Stimulated activated CD8-positive, alpha-beta memory T cell treated with anti-CD3 and anti-CD28 coated beads, Interleukin-15, amount 100 ng/mL, for 24 hours (primary cell): ENCODE results near the gene C8A.

Experiments used
- DNase-seq: peaks from one replicate; pipeline ENCODE4 v3.0.0-alpha.2; 2020; ENCODE audit warnings: low read depth

The C8A gene

GRCh38 chr1:56925193-56925592 is 70.6 kb downstream of the C8A start:
- no peak for DNase-seq

DNA sequence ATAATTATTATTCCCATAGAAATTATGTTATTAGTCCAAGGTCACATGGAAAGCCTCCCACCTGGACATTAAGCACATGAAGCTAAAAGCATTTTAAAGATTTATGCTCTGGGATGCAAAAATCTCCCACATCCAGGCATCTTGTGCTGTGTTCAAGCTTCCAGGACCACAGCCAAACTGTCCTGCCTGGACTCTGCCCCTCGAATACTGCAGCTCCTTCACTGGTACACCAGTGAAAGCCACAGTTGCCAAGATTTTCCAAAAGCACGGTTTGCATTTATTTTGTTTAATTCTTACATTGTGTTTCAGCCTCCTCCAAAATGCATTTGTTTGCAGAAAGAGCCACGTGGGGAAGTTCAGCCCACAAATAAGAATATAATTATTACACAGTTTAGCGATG is 72.6 kb downstream of the C8A start:
- no peak for DNase-seq

- no peak for DNase-seq
These were observed 73.4 kb downstream of the C8A start for GRCh38 chr1:56927986-56928385.

- no peak for DNase-seq
These were observed 74.9 kb downstream of the C8A start for GRCh38 chr1:56929492-56929891.

GRCh38 chr1:56931211-56931610 is 76.6 kb downstream of the C8A start:
- no peak for DNase-seq

DNA sequence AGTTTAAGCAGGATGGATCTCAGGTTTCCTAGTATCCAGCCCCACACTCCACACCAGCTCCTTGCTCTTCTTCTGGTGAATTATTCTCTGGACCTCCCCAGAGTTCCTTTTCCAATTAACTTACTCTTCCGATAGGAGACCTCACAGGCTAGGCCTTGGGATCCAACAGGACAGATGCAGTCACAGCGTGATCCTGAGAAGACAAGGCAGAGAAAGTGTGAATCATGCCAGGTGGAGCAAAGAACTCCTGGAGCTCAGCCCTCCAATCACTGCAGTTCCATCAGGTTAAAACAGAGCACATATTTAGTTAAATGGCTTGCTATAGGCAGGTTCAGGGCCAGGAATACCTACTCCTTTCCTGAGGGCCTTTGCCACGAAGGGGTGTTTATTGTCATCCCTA is 77.1 kb downstream of the C8A start:
- DNase-seq = no peak

- DNase-seq = no peak
These were observed 78.6 kb downstream of the C8A start for GRCh38 chr1:56933161-56933560.

DNA sequence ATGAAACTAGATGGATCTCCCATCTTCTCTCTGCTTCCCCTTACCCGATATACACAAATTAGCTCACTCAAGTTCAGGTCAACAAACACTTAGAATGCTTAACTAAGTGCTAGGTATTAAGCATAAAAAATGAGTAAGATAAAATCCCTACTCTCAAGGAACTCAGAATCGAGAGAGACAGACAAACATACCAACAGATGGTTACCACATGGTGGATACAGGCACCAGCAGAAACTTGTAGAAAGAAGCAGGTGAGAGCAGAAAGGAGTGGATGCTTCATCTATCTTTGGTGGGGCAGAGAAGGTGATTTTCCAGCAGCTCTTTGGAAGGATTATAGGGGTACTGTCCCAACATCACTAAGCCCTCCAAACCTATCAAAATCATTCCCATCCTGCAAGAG is 79.0 kb downstream of the C8A start:
- DNase-seq = no peak

- DNase-seq = no peak
These were observed 79.9 kb downstream of the C8A start for GRCh38 chr1:56934430-56935060.

GRCh38 chr1:56938646-56939045 is 84.0 kb downstream of the C8A start:
- no peak for DNase-seq

DNA sequence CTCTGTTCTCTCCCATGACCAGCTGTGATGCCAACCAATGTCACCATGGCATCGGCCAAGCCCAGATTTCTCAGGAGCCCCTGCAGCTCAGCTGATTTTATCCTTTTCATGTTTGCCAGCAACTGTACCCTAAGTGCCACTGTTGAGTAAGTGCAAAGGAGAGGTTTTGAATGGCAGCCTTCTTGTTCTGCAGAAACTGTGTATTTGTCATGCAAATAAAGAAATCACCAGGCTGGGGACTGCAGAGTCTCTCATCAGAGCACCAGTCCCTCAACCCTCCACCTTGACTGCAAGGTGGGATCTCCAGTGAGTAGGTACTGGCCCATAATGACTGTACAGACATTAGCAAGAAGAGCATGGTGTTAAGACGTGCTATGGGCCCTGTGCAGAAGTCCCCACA is 84.6 kb downstream of the C8A start:
- DNase-seq = no peak

DNA sequence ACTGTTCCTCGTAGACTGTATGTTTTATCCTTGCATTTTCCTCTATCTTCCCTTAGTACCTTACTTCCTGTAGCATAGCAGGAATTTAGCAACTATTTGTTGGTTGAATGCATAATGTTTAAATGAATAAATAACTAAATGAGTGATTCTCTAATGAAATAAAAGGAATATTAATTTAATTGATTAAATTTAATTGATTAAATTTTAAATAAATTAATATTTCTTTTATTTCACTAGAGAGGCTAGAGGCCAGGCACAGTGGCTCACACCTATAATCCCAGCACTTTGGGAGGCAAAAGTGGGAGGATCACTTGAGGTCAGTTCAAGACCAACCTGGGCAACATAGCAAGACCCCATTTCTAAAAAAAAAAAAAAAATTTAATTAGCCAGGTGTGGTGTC is 85.4 kb downstream of the C8A start:
- DNase-seq = no peak

DNA sequence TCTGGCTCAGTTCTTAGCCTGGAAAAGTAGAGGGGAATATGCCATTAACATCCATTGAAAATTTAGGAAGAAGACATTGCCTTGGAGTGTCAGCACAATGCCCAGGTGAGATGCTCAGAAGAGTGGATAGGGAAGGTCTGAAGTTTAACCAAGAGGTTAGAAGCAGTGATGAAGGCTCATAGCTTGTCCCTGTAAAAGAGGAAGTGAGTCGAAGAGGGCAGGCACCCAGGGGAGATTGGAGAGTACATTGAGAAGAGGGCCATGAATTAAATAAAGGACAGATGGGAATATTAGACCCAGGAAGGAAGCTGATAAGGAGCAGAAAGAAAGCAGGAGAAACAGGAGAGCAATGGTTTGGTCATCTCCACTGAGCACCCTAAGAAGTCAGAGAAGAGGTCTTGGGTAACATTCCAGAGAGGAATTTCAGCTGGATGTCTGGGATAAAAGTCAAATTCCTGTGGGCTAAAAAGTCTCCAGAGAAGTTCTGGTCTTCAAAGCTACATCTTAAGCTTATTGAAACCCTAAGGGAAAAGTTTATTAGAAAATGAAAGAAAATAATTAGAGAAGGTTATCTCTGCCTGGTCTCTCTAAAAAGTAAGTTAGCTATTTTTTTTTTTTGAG is 93.9 kb downstream of the C8A start:
- DNase-seq = no peak

GRCh38 chr1:56952501-56952900 is 97.9 kb downstream of the C8A start:
- DNase-seq = no peak

DNA sequence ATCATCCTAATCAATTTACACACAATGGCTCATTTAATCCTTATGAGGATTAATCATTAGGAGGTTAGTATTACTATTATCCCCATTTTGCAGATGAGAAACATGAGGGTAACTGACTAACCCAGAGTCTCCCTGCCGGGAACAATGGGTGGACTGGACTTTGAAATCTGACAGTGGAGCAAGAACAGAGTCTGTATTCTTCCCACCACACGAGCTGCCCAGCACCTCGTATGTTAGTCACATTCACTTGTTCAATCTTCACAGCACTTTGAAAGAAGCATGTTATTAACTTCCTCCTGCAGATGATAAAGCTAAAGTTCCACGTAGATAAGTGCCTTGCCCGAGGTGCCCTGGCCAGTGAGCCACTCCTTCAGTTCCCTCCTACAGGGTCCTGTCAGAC is 98.8 kb downstream of the C8A start:
- DNase-seq = no peak

DNA sequence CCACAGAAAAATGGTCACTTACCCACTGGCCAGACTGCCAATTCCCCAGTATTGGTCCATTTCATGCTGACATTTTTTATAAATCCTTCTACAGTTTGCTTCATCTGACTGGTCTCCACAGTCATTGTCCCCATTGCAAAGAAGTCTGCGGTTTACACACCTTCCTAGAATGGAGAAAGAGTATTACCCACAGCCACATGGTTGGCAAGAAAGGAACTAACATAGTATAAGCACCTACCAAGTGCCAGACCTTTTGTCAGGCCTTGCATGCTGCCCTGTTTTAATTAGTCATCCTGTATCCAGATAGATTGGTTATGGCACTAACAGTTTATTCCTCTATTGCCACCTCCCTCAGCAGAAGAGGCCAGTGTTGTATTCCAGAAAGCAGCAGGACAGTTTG is 100.1 kb downstream of the C8A start:
- DNase-seq = no peak

DNA sequence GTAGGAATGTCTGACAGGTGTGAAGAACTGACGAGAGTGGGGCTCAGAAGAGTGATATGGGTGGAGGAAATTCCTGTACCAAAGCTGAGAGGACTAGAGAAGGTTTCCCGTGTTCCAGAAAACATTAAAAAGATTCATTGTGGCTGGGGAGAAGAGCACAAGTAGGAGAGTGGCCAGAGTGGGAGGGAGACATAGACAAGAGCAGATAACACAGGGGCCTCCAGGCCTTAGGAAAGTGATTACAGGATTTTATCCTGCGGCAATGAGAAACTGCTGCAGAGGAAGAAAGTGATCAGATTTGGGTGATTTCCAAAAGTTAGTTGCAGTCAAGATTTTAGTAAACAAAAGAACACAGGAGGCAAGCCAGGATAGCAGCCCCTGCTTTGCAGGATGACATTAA is 103.3 kb downstream of the C8A start:
- no peak for DNase-seq

DNA sequence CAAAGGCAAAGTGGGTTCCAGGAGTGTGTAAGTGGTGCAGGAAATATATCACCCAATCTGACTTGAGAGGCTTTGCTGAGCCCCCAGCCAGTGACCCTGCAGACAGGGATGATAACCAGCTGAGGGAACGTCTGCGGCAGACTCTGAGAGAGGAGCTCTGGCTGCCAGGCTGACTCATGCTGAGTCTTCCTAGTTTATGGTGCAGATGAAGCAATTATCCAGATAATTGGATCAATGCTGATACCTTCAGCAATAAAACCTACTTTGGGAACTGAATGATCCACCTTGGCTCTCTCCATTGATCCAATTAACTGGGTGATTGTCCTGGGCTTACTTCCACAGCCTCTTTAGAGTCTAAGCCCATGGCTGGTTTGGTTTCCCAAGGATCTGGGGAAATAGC is 103.9 kb downstream of the C8A start:
- DNase-seq = no peak

GRCh38 chr1:56961426-56961825 is 106.8 kb downstream of the C8A start:
- no peak for DNase-seq

DNA sequence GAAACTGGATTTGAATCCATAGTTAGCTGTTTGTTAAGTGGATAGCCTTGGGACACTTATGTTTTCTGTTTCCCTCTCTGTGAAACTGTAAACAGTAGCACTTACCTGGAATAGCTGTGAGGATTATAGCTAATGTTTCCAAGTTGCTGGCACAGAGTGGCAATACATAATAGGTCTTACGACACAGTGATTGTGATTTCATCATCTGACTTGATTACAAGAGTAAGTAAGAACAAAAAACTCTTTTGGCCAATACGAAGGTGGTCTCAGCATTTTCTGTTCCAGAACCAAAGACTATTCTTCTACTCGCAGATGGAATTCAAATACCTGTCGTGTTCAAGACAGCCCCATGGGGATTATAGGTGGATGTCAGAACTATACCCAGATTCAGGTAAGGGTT is 109.1 kb downstream of the C8A start:
- DNase-seq = no peak

DNA sequence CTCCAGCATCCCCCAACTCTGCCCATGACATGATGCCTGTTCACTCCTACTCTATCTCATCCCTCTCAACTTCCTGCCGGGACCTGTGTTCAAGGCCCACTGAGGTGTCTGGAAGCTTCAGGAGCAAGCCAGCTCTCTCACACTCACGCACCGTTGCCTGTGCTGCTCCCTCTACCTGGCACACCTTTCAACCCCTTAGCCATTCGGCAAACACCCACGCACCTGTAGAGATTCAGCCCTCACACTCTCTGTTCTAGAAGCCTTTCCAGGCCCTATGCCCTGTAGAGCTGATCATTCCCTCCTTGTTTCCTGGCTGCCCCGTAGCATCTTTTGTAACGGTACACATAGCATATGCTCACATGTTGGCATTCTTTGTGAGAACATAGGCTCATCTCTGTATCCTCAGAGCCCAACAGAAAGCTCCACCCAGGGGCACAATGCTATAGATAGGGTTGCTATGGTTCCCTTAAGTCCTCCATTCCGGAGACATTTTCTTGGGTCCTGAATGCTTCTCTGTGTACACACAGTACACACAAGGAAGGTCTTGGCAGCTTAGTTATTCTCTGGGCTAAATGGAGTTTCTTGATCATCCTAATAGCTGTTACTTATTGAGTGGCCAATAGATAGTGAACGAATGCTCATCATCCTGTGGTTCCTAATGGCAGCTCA is 109.9 kb downstream of the C8A start:
- no peak for DNase-seq

- no peak for DNase-seq
These were observed 110.6 kb downstream of the C8A start for GRCh38 chr1:56965191-56965590.

- DNase-seq = no peak
These were observed 111.5 kb downstream of the C8A start, which contains the start of gene C8B for GRCh38 chr1:56965916-56966697. Gene C8B (minus strand): TSS chr1:56966015. CDS start chr1:56965948, 67 bp downstream.
